Hematopoietic multipotent progenitor cell treated with erythropoietin and hydrocortisone succinate and interleukin-3 and kit ligand, for 6 days (in vitro differentiated cells): ENCODE data around the gene RCC1.
"Not testable (repeated sequence)": the region's sequence is repeated elsewhere in the genome, so short reads cannot be mapped to it uniquely, and the experiment has no call there.

ENCODE experiments used
- DNase-seq: peaks from one replicate; pipeline ENCODE4 v3.0.0-alpha.2; 2015

Gene RCC1, protein sequence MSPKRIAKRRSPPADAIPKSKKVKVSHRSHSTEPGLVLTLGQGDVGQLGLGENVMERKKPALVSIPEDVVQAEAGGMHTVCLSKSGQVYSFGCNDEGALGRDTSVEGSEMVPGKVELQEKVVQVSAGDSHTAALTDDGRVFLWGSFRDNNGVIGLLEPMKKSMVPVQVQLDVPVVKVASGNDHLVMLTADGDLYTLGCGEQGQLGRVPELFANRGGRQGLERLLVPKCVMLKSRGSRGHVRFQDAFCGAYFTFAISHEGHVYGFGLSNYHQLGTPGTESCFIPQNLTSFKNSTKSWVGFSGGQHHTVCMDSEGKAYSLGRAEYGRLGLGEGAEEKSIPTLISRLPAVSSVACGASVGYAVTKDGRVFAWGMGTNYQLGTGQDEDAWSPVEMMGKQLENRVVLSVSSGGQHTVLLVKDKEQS

GRCh38 chr1:28505406-28506187, at the start of gene RCC1:
TSS of gene RCC1 (plus strand) at chr1:28506043. CDS start at chr1:28529867, 23,824 bp downstream.
- peak; percentile 100 for DNase-seq

DNA sequence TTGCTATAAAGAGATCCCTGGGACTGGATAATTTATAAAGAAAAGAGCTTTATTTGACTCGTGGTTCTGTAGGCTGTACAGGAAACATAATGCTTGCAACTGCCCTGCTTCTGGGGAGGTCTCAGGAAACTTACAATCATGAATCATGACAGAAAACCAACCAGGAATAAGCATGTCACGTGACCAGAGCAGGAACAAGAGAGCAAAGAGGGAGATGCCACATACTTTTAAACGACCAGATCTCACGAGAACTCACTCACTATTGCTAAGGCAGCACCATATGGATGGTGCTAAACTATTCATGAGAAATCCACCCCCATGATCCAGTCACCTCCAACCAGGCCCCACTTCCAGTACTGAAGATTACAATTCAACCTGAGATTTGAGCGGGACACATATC, 49.8 kb upstream of the RCC1 start:
- DNase-seq: peak; percentile 54

GRCh38 chr1:28457678-28458077, 48.2 kb upstream of the RCC1 start:
- DNase-seq: no peak

DNA sequence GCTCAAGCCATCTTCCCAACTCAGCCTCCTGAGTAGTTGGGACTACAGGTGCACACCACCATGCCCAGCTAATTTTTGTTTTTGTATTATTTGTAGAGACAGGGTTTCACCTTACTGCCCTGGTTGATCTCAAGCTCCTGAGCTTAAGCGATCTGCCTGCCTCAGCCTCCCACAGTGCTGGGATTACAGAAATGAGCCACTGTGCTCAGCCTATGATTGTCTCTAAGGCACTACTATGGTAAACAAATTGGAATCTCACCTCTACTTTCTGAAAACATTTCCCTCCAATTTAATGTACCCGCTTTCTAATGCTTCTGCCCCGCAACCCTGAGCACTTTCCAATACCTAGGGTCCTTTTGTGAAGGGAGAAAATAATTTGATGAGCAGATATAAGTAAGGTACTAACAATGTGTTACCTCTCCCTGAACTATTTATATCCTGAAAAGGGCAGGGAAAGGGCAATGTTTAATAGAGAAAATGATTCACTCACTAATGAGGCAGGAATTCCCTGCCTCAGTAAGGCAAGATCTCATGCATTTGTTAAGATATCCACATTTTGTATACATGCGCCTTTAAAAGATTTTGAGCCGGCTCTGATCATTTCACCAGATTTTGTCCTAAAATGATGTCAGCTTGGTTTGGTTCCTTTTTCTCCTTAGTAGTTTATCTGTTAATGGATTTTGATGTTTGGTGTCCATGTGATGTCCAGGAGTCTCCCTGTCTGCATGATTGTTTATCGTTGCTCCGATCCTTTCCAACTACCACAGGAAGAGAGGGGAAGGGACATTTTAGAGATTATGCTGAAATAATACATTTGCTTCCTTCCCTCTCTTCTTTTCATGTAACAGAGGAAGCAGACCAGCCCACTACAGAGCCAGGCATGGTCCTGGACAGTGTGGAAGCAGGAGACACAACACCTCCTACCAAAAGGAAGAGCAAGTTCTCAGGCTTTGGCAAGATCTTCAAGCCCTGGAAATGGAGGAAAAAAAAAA, 47.3 kb upstream of the RCC1 start:
- DNase-seq: no peak

GRCh38 chr1:28466226-28466778, 39.5 kb upstream of the RCC1 start:
- DNase-seq: no peak

GRCh38 chr1:28470146-28470545, 35.7 kb upstream of the RCC1 start:
- DNase-seq: no peak

GRCh38 chr1:28479497-28479896, 26.3 kb upstream of the RCC1 start:
- not testable (repeated sequence) for DNase-seq

DNA sequence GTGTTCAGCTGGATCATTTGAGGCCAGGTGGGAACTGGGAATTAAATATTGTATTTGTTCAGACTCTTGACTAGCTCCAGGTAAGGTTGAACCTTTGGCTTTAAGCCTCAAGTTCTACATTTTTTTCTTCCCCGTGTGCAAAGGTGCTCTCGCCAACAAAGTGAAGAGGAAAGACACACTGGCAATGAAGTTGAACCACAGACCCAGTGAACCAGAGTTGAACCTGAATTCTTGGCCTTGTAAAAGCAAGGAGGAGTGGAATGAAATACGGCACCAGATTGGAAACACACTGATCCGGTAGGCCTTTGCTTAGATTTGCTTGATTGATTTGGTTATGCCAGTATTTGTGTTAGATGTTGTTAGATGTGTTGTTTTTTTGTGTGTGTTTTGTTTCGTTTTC, 25.5 kb upstream of the RCC1 start:
- no peak for DNase-seq

DNA sequence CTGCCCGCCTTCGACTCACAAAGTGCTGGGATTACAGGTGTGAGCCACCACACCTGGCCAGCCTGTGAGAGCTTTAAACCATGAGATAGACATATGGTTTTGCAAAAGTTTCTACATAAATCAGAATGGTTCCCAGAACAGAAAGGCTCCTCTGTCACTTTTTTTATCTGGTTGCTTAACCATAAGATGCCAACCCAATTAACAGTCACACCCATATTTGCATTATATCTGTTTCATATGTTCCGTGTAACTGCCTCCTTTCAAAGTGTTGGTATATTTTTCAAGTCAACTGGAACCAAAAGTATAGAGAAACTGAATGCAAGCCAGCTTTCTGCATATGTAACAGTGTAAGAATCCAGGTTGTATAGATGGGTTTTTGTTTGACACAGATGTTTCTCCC, 23.7 kb upstream of the RCC1 start:
- no peak for DNase-seq

DNA sequence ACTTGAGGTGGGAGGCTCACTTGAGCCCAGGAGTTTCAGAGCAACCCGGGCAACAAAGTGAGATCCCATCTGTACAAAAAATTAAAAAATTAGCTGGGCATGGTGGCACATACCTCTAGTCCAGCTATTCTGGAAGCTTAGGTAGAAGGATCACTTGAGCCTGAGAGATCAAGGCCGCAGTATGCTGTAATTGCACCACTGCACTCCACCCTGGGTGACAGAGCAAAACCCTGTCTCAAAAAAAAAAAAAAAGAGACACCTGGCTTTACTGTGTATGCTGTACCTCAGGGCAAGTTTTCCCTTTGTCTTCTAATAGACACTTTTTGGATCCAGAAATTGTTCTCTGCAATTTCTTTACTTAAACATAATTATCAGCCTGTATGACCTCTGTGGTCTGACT, 23.1 kb upstream of the RCC1 start:
- no peak for DNase-seq

GRCh38 chr1:28494737-28495136, 11.1 kb upstream of the RCC1 start:
- DNase-seq: no peak

DNA sequence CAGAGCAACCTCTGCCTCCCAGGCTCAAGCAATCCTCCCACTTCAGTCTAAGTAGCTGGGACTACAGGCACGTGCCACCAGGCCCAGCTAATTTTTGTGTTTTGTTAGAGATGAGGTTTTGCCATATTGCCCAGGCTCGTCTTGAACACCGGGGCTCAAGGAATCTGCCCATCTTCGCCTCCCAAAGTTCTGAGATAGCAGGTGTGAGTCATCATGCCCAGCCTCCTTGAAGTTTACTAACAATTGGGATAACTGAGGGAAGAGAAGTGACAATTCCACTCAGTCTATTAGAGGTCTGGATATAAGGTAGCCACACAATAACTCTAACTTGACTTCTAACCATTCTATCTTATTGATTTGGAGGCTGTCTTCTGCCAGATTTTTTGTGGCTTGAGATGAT, 6.3 kb upstream of the RCC1 start:
- no peak for DNase-seq

- DNase-seq: no peak
Measured at GRCh38 chr1:28501925-28502324, 3.9 kb upstream of the RCC1 start.

- no peak for DNase-seq
Measured at GRCh38 chr1:28503117-28503516, 2.7 kb upstream of the RCC1 start.

DNA sequence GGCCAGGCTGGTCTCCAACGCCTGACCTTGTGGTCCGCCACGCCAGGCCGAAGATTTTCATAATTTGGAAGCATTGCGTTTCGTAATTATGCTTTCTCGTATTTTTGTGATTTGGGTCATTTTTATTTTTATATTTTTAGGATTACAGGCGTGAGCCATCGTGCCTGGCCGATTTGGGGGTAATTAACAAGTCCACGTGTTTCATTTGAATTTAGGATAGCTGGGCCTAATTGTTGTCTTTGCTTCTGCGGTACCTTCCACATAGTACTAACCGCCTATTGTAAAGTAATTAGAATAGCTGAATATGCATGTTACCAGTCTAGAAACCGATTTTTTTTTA, 1.0 kb downstream of the RCC1 start:
- DNase-seq: peak; percentile 43

DNA sequence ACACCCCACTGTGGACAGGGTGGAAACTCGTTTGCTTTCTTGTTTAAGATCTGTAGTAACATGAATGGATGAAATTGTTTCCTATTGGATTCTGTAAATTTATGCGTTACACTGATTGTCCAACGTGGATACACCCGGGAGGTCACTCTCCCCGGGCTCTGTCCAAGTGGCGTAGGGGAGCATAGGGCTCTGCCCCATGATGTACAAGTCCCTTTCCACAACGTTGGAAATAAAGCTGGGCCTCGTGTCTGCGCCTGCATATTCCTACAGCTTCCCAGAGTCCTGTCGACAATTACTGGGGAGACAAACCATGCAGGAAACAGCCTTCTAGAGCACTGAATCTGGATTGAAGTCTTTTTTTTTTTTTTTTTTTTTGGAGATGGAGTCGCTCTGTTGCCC, 1.4 kb downstream of the RCC1 start:
- peak; percentile 47 for DNase-seq

GRCh38 chr1:28507646-28508434, 2.0 kb downstream of the RCC1 start:
- peak; percentile 56 for DNase-seq

DNA sequence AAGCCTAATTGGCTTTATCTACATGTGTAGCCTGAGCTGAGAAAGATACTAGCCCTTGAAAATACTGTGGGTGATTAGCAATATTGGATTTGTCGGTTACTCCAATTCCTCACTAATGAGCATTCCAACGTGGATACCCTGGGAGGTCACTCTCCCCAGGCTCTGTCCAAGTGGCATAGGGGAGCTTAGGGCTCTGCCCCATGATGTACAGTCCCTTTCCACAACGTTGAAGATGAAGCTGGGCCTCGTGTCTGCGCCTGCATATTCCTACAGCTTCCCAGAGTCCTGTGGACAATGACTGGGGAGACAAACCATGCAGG, 2.6 kb downstream of the RCC1 start:
- peak; percentile 40 for DNase-seq

GRCh38 chr1:28509705-28510272, 3.9 kb downstream of the RCC1 start:
- peak; percentile 61 for DNase-seq

- peak; percentile 76 for DNase-seq
Measured at GRCh38 chr1:28510273-28510969, 4.6 kb downstream of the RCC1 start.

DNA sequence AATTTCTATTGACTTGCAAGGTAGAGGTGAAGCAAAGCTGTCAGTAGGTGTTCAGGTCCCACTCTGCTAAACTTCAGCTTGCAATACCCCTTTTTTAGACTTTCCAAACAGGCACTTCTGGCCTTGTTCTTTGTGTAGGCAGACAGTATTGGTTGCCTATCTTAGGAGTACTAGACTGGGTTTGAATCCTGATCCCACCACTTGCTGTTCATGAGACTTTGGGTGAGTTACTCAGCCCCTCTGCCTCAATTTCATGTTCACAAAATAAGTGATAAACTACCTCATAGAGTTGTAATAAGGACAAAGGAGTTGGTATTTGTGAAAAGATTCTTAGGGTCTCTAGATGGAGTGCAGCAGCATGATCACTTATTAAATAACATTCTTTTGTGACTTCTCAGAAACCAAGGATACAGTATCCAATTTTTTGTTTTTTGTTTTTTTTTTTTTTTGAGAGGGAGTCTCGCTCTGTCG, 5.2 kb downstream of the RCC1 start:
- DNase-seq: peak; percentile 79
